ENCODE data around the gene MLC1. TPM values are rescaled to one million over a fixed set of nuclear protein-coding genes. Genes with fewer than 3 reads are reported as not detected.

The MLC1 gene
- total RNA-seq, 1 experiment from 2014 or later = not detected

GRCh38 chr22:50072714-50073538 lies 12.3 kb downstream of the MLC1 start:
- in situ Hi-C loops (cut with HindIII; ENCODE audit: low pct_unique_long_range_greater_than_20kb, low sequenced_read_pairs) (no loop called here), intact Hi-C loops (cut with micrococcal nuclease; ENCODE audit: unreplicated experiment) (no loop called here)
- no peak for TF ChIP-seq CTCF (IDR thresholded peaks at IDR 0.05)
- TF ChIP-seq REST (IDR thresholded peaks at IDR 0.05; ENCODE audit: insufficient read depth in 1 of 2, low read depth in 2 of 2, low read length in 1 of 2) = no peak
- TF ChIP-seq SIN3A (IDR thresholded peaks at IDR 0.05; ENCODE audit: borderline replicate concordance, insufficient read depth, low read depth, low read length) = no peak
- TF ChIP-seq POLR2AphosphoS5 (IDR thresholded peaks at IDR 0.05; ENCODE audit: low read depth, low read length) = no peak
- no peak for TF ChIP-seq TCF7L2 (IDR thresholded peaks at IDR 0.05; ENCODE audit: low read depth, low read length)
- no peak for DNase-seq (ENCODE audit: low read depth, low spot score)
- Histone ChIP-seq H3K27ac (ENCODE audit: low read length) (no peak overlapping the region), H3K36me3 (ENCODE audit: control insufficient read depth, insufficient read depth, low read length) (no peaks in the 10 kb centered on the region), H3K4me1 (ENCODE audit: control insufficient read depth, insufficient read depth, low read length) (no peaks in the 10 kb centered on the region), H3K9me3 (ENCODE audit: control insufficient read depth, insufficient read depth, low read depth, low read length) (no peaks in the 10 kb centered on the region), H3K27me3 (ENCODE audit: control insufficient read depth, insufficient read depth, low read length) (no peaks in the 10 kb centered on the region), H3K4me3 (ENCODE audit: low read depth in 2 of 2, low read length in 2 of 2) (no peak overlapping the region)
- BruUV-seq (replicated peaks) = no TSS peak
- ChIA-PET POLR2A (no interaction called here), CTCF (no interaction called here)
- peak; percentile 56 for ATAC-seq

DNA sequence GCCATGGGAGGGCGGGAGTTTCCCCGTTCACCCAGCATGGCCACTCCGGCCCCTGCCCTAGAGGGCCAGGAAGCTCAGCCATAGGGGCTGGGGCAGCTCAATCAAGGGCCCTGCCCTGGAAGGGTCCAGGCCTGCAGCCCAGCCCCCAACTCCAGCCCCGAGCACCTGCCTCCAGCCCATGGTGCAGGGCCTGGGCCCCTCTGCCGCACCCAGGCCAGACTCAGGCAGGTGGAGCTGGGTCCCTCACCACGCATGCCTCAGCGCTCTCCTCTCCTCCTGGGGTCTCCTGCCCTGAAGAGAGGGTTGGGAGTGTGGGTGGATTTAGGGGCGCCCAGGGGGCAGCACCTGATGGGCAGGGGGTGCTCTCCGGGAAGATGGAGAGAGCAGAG lies 13.1 kb downstream of the MLC1 start:
- CTCF ChIA-PET = interaction anchor here (0.6 kb wide), 1 partner anchor 59 kb away, joined by 3 read pairs; no protein-coding TSS in a partner anchor

More for the DNA sequence above, 13.1 kb downstream of the MLC1 start:
- TF ChIP-seq TCF7L2 (IDR thresholded peaks at IDR 0.05; ENCODE audit: low read depth, low read length) (no peak), POLR2AphosphoS5 (IDR thresholded peaks at IDR 0.05; ENCODE audit: low read depth, low read length) (no peak), CTCF (IDR thresholded peaks at IDR 0.05) (no peak), REST (IDR thresholded peaks at IDR 0.05; ENCODE audit: insufficient read depth in 1 of 2, low read depth in 2 of 2, low read length in 1 of 2) (no peak), SIN3A (IDR thresholded peaks at IDR 0.05; ENCODE audit: borderline replicate concordance, insufficient read depth, low read depth, low read length) (no peak)
- Histone ChIP-seq H3K9me3 (ENCODE audit: control insufficient read depth, insufficient read depth, low read depth, low read length) (no peaks in the 10 kb centered on the region), H3K27ac (ENCODE audit: low read length) (no peak overlapping the region), H3K36me3 (ENCODE audit: control insufficient read depth, insufficient read depth, low read length) (no peaks in the 10 kb centered on the region), H3K4me3 (ENCODE audit: low read depth in 2 of 2, low read length in 2 of 2) (no peak overlapping the region), H3K27me3 (ENCODE audit: control insufficient read depth, insufficient read depth, low read length) (no peaks in the 10 kb centered on the region), H3K4me1 (ENCODE audit: control insufficient read depth, insufficient read depth, low read length) (no peaks in the 10 kb centered on the region)
- intact Hi-C loops (cut with micrococcal nuclease; ENCODE audit: unreplicated experiment) (no loop called here), in situ Hi-C loops (cut with HindIII; ENCODE audit: low pct_unique_long_range_greater_than_20kb, low sequenced_read_pairs) (no loop called here)
- BruUV-seq (replicated peaks) = no TSS peak
- POLR2A ChIA-PET = no interaction called here
- ATAC-seq (no peak), DNase-seq (ENCODE audit: low read depth, low spot score) (no peak)
